Activated CD4-positive, alpha-beta T cell treated with anti-CD3 and anti-CD28 coated beads, Interleukin-2, amount 10 ng/mL, durations not matched to agents 7 days and 5 days (primary cell): ENCODE measurements around the gene MORN4. TPM values are rescaled to one million over a fixed set of nuclear protein-coding genes. Genes with fewer than 3 reads are reported as not detected.

Experiments
- CTCF ChIA-PET: fragments of 350-600 bp; sonication (Branson Sonifier 250); formaldehyde crosslinking; loops from one replicate; lab custom pipeline; 2021; ENCODE audit warnings: antibody characterized with exemption; lab: Charles Lee
- POLR2A ChIA-PET: fragments of 350-600 bp; sonication (Branson Sonifier 250); formaldehyde crosslinking; loops from one replicate; lab custom pipeline; 2021; ENCODE audit warnings: antibody characterized with exemption; lab: Charles Lee
- DNase-seq: peaks from one replicate; pipeline ENCODE4 v3.0.0-alpha.2; 2020
- H3K27ac Mint-ChIP-seq: one replicate; pipeline ENCODE4 v1.8.0; 2021; ENCODE audit warnings: mild to moderate bottlenecking, moderate library complexity, mixed read lengths
- H3K27me3 Mint-ChIP-seq: one replicate; pipeline ENCODE4 v1.8.0; 2021; ENCODE audit warnings: mixed read lengths
- H3K36me3 Mint-ChIP-seq: one replicate; pipeline ENCODE4 v1.8.0; 2021; ENCODE audit warnings: low read depth, mixed read lengths
- H3K4me1 Mint-ChIP-seq: one replicate; pipeline ENCODE4 v1.8.0; 2021; ENCODE audit warnings: mixed read lengths
- H3K4me3 Mint-ChIP-seq: one replicate; pipeline ENCODE4 v1.8.0; 2021; ENCODE audit warnings: mild to moderate bottlenecking, moderate library complexity, mixed read lengths
- H3K9me3 Mint-ChIP-seq: one replicate; pipeline ENCODE4 v1.8.0; 2021; ENCODE audit warnings: mixed read lengths
- total RNA-seq, 2 experiments: library from RNA; stranded (reverse); gene quantifications; one replicate each; pipeline ENCODE4 v1.2.3, GENCODE V29; 2021

Gene MORN4
- total RNA-seq, 2 experiments from 2014 or later, result 1.2 to 1.3 TPM

- Mint-ChIP-seq H3K27ac (no peak overlapping the region), H3K9me3 (no peaks in the 10 kb centered on the region), H3K4me3 (no peak overlapping the region), H3K4me1 (no peaks in the 10 kb centered on the region), H3K27me3 (peaks cover 3% of the 10 kb centered on the region), H3K36me3 (no peaks in the 10 kb centered on the region)
- DNase-seq, result no peak
- CTCF ChIA-PET, result interaction anchor here (0.6 to 1.2 kb wide), 2 partner anchors 18 to 53 kb away, joined by 3 to 4 read pairs; no protein-coding TSS in a partner anchor
- POLR2A ChIA-PET, result no interaction called here
Observed at GRCh38 chr10:97607095-97607636, 26.1 kb downstream of the MORN4 start.

DNA sequence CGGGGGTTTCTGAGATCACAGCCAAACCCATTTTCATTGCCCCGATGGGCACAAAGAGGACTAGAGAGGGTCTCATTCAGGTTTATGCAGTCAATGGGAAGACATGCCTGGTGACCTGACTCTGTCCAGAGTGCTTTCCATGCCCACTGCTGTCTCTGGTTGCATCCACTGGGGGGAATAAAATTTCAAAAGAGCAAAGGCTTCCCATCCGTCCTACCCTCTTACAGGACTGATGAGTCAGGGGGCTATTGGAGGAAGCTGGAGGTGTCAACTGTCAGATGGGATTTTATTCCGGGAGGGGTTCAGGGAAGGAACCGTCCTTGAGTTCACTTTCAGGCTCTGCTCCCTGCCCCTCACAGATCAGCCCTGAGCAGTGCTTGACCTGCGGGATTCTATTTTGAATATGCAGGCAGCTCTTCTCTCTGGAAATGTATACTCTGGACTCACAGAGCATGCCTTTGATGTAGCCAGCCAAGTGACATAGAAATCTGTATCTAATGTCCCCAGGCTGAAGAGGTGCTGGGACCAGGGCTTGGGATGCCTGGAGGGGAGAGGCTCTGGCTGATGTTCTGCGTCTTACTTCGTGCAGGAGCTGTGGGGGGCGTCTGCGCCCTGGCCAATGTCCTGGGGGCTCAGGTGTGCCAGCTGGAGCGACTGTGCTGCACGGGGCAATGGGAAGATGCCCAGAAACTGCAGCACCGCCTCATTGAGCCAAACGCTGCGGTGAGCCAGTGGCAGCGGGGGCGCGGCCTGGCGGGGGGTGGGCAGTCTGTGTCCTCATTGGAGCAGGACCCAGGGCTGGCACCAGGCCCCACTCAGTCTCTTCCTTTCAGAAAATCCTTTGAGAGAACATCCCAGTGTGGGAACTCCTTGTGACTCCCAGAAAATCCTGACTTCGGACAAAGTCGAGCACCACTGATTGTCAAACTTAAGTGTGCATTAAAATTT, 31.8 kb downstream of the MORN4 start:
- peaks cover 3% of the 10 kb centered on the region for H3K27me3 Mint-ChIP-seq
- no peaks in the 10 kb centered on the region for H3K9me3 Mint-ChIP-seq
- ChIA-PET CTCF (interaction anchor here (1.9 kb wide), 1 partner anchor 10 kb away, joined by 4 read pairs; no protein-coding TSS in a partner anchor), POLR2A (interaction anchor here (0.6 kb wide), 1 partner anchor 10 kb away, joined by 5 read pairs; no protein-coding TSS in a partner anchor)
- no peaks in the 10 kb centered on the region for H3K36me3 Mint-ChIP-seq
- DNase-seq, result no peak
- H3K27ac Mint-ChIP-seq, result no peak overlapping the region
- no peaks in the 10 kb centered on the region for H3K4me1 Mint-ChIP-seq
- H3K4me3 Mint-ChIP-seq, result no peak overlapping the region

DNA sequence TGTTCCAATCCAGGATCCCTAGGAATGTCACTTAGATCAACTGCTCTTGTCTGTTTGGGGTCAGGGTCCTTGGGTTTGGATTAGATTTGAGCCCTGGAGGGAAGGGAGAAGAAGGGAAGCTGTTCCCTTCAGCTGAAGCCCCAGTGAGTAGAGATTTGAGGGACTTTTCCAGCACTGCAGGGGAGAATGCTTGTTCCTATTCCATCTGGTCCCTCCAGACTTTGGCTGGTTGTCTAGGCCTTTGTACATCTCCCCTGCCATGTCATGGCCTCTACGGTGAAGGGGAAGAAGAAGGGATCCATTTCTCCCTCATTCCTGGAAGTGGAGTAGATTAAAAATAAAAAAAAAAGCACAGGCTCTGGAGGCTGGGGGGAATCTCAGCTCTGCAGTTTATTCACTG, 32.7 kb downstream of the MORN4 start:
- DNase-seq, result no peak
- peaks cover under 1% of the 10 kb centered on the region for H3K27me3 Mint-ChIP-seq
- H3K9me3 Mint-ChIP-seq, result no peaks in the 10 kb centered on the region
- no peaks in the 10 kb centered on the region for H3K4me1 Mint-ChIP-seq
- no peaks in the 10 kb centered on the region for H3K36me3 Mint-ChIP-seq
- no peak overlapping the region for H3K4me3 Mint-ChIP-seq
- CTCF ChIA-PET, result interaction anchor here (0.5 to 1.9 kb wide), 4 partner anchors 9 to 46 kb away, joined by 3 to 5 read pairs (median 4); partner anchors contain the start of gene C10orf62
- H3K27ac Mint-ChIP-seq, result no peak overlapping the region
- POLR2A ChIA-PET, result interaction anchor here (0.6 kb wide), 1 partner anchor 11 kb away, joined by 5 read pairs; no protein-coding TSS in a partner anchor

DNA sequence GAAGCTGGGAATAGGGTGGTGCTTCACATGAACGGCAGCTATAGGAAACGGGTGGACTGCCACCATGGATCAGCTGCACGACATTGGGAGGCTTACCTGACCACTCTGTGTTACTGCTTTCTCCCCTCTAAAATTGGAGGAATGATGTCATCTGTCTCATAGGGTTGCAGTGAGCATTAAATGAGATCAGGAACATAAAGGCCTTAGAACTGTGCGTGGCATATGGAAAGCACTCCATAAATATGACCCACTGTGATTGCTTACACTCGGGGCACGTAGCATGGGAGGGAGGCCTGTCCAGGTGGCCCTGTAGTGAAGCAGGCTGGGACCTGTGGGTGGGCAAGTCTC, 34.1 kb downstream of the MORN4 start:
- no peak for DNase-seq
- ChIA-PET CTCF (interaction anchor here (1.2 to 1.5 kb wide), 3 partner anchors 9 to 103 kb away, joined by 3 read pairs; partner anchors contain the start of genes C10orf62 and HOGA1), POLR2A (no interaction called here)
- Mint-ChIP-seq H3K27me3 (no peaks in the 10 kb centered on the region), H3K27ac (no peak overlapping the region), H3K4me1 (no peaks in the 10 kb centered on the region), H3K4me3 (no peak overlapping the region), H3K36me3 (no peaks in the 10 kb centered on the region), H3K9me3 (no peaks in the 10 kb centered on the region)

DNA sequence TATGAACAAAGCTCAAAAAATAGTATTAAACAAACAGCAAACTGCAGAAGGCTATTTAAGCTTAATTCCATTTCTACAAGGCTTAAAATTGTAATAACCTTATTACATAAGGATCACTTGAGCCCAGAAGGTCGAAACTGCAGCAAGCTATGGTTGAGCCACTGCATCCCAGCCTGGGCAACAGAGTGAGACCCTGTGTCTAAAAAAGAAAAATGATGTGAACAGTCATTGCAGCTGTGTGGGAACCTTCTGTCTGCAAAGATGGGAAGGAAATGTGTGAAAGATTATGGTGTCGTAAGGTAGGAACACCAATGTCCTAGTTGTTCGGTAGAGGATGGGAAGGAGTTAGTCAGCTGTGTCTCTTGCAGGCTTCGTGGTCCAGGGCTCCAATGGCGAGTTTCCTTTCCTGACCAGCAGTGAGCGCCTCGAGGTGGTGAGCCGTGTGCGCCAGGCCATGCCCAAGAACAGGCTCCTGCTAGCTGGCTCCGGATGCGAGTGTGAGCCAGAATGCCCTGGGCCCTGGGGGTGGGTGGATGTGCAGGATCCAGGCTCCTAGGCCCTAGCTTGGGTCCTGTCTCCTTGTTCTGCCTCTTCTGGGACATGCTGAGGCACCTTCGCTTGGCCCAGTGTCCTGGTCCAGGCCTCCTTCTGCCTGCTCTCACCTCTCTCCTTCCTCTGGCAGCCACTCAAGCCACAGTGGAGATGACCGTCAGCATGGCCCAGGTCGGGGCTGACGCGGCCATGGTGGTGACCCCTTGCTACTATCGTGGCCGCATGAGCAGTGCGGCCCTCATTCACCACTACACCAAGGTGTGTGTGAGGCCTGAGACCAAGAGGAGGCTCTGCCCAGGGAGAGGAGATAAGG, 34.7 kb downstream of the MORN4 start:
- Mint-ChIP-seq H3K9me3 (no peaks in the 10 kb centered on the region), H3K4me1 (no peaks in the 10 kb centered on the region), H3K4me3 (no peak overlapping the region), H3K27me3 (no peaks in the 10 kb centered on the region), H3K27ac (no peak overlapping the region), H3K36me3 (no peaks in the 10 kb centered on the region)
- no peak for DNase-seq
- ChIA-PET CTCF (interaction anchor here (0.9 to 1.2 kb wide), 2 partner anchors 27 to 103 kb away, joined by 3 read pairs; no protein-coding TSS in a partner anchor), POLR2A (no interaction called here)

- no peak for DNase-seq
Observed at GRCh38 chr10:97597778-97598177, 35.5 kb downstream of the MORN4 start.

DNA sequence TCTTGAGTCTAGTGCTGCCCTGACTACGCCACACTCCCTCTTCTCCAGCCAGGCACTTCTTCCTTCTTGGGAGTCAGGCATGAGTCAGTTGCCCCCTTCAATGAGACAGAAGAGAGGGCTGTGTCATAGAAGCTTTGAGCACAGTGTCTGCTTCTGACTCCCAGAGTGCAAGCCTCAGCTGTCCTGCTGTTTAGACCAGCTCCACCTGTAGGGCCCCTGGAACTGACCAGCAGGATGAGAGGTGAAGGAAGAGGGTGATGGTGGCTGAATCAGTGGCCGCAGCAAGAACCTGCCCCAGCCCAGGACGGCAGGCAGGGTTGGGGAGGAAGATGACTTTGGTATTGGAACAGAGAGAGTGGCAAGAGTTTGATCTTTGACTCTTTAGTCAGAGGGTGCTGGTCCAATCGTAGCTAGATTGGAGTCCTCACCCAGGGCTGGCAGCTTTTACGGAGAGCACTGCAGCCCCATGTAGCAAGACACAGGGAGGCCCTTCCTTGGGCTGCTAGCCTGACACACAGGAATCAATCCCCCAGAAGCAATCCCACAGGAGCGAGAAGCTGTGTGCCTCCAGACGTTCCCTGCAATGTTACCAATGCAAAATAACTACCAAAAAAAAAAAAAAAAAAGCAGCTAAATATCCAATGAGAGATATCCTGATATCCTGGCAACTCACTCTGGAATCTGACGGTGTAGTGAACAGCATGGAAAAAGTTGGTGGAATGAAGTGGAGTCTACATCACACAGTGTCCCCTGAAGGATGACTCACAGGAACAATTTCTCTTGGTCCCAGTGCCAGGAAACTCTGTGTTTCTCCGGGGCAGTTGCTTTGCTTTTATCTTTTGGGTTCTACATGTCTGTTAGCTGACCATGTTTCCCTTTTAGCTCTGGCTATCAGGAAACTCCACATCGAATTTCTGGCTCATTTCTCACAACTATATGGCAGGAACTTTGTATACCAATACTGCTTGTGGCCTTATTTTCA, 36.9 kb downstream of the MORN4 start:
- Mint-ChIP-seq H3K27ac (no peak overlapping the region), H3K4me1 (no peaks in the 10 kb centered on the region), H3K9me3 (no peaks in the 10 kb centered on the region), H3K4me3 (no peak overlapping the region), H3K36me3 (no peaks in the 10 kb centered on the region), H3K27me3 (no peaks in the 10 kb centered on the region)
- DNase-seq, result no peak
- POLR2A ChIA-PET, result no interaction called here
- CTCF ChIA-PET, result interaction anchor here (1.0 to 1.5 kb wide), 4 partner anchors 9 to 23 kb away, joined by 3 to 6 read pairs (median 5); no protein-coding TSS in a partner anchor

More at GRCh38 chr10:97597778-97598177, 35.5 kb downstream of the MORN4 start:
- H3K27me3 Mint-ChIP-seq, result no peaks in the 10 kb centered on the region
- no peaks in the 10 kb centered on the region for H3K36me3 Mint-ChIP-seq
- CTCF ChIA-PET, result interaction anchor here (0.9 kb wide), 1 partner anchor 26 kb away, joined by 3 read pairs; no protein-coding TSS in a partner anchor
- no peak overlapping the region for H3K27ac Mint-ChIP-seq
- no peaks in the 10 kb centered on the region for H3K9me3 Mint-ChIP-seq
- no peak overlapping the region for H3K4me3 Mint-ChIP-seq
- no peaks in the 10 kb centered on the region for H3K4me1 Mint-ChIP-seq
- POLR2A ChIA-PET, result no interaction called here

DNA sequence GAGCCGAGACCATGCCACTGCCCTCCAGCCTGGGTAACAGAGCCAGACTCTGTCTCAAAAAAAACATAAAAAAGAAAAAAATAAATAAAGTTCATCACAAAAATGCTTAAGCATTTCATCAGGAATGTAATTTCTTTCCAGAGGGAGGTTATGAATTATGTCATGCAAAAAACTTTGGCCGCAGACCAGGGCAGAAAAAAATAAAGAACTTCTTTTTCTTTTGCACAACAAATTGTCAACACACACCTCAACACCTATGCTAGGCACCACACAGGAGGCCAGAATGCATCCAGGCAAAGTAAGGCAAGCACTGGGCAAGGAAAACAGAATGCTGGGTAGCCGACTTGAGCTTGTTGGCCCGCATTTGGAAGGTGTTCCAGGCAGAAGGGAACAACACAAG, 39.9 kb downstream of the MORN4 start:
- peaks cover 8% of the 10 kb centered on the region for H3K4me1 Mint-ChIP-seq

GRCh38 chr10:97590748-97591495, 42.4 kb downstream of the MORN4 start:
- Mint-ChIP-seq H3K4me3 (no peak overlapping the region), H3K36me3 (no peaks in the 10 kb centered on the region), H3K4me1 (peaks cover 8% of the 10 kb centered on the region), H3K9me3 (no peaks in the 10 kb centered on the region), H3K27ac (no peak overlapping the region), H3K27me3 (no peaks in the 10 kb centered on the region)
- DNase-seq, result no peak
- CTCF ChIA-PET, result interaction anchor here (0.6 to 2.3 kb wide), 9 partner anchors 9 to 174 kb away, joined by 3 to 9 read pairs (median 5); partner anchors contain the start of gene ANKRD2
- POLR2A ChIA-PET, result no interaction called here

More for the DNA sequence above, 39.9 kb downstream of the MORN4 start:
- ChIA-PET POLR2A (no interaction called here), CTCF (interaction anchor here (1.1 kb wide), 1 partner anchor 9 kb away, joined by 3 read pairs; no protein-coding TSS in a partner anchor)
- DNase-seq, result no peak
- Mint-ChIP-seq H3K27ac (no peak overlapping the region), H3K27me3 (no peaks in the 10 kb centered on the region), H3K36me3 (no peaks in the 10 kb centered on the region), H3K9me3 (no peaks in the 10 kb centered on the region), H3K4me3 (no peak overlapping the region)

GRCh38 chr10:97590082-97590747, 43.1 kb downstream of the MORN4 start:
- H3K36me3 Mint-ChIP-seq, result no peaks in the 10 kb centered on the region
- CTCF ChIA-PET, result interaction anchor here (0.6 to 2.3 kb wide), 5 partner anchors 8 to 174 kb away, joined by 3 to 9 read pairs (median 5); partner anchors contain the start of gene ANKRD2
- H3K27ac Mint-ChIP-seq, result peak overlapping the region; percentile 2
- peaks cover 8% of the 10 kb centered on the region for H3K4me1 Mint-ChIP-seq
- H3K27me3 Mint-ChIP-seq, result no peaks in the 10 kb centered on the region
- H3K4me3 Mint-ChIP-seq, result no peak overlapping the region
- POLR2A ChIA-PET, result no interaction called here
- DNase-seq, result peak; percentile 32
- no peaks in the 10 kb centered on the region for H3K9me3 Mint-ChIP-seq
